Astrocyte of the cerebellum (primary cell): ENCODE results near the gene STK32C.

Experiments
- DNase-seq: peaks from one replicate; pipeline ENCODE4 v3.0.0-alpha.2; 2011; ENCODE audit warnings: low read depth
- H3K4me3 ChIP-seq: 2 replicates; pipeline ENCODE4 v1.5.1; 2011; ENCODE audit warnings: mild to moderate bottlenecking, low read depth, low read length, moderate library complexity
- in situ Hi-C: cut with HindIII; loops from 2 replicates; pipeline ENCODE4 v1.10.0; 2017; ENCODE audit warnings: low sequenced_read_pairs
- TF ChIP-seq, protein P1 (sequence below): IDR thresholded peaks from 2 replicates; pipeline ENCODE4 v1.5.1; 2012; ENCODE audit warnings: low read length, low read depth, moderate library complexity, mild to moderate bottlenecking; ENCODE audit errors: missing control alignments

The STK32C gene

GRCh38 chr10:132281915-132282666 is 25.7 kb downstream of the STK32C start:
- TF ChIP-seq, protein P1, sequence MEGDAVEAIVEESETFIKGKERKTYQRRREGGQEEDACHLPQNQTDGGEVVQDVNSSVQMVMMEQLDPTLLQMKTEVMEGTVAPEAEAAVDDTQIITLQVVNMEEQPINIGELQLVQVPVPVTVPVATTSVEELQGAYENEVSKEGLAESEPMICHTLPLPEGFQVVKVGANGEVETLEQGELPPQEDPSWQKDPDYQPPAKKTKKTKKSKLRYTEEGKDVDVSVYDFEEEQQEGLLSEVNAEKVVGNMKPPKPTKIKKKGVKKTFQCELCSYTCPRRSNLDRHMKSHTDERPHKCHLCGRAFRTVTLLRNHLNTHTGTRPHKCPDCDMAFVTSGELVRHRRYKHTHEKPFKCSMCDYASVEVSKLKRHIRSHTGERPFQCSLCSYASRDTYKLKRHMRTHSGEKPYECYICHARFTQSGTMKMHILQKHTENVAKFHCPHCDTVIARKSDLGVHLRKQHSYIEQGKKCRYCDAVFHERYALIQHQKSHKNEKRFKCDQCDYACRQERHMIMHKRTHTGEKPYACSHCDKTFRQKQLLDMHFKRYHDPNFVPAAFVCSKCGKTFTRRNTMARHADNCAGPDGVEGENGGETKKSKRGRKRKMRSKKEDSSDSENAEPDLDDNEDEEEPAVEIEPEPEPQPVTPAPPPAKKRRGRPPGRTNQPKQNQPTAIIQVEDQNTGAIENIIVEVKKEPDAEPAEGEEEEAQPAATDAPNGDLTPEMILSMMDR = no peak
- H3K4me3 ChIP-seq = no peak overlapping the region
- DNase-seq = no peak
- in situ Hi-C loops = no loop called here

GRCh38 chr10:132280646-132281074 is 27.1 kb downstream of the STK32C start:
- in situ Hi-C loops = no loop called here
- TF ChIP-seq, protein P1 = no peak
- no peak overlapping the region for H3K4me3 ChIP-seq
- DNase-seq = no peak

DNA sequence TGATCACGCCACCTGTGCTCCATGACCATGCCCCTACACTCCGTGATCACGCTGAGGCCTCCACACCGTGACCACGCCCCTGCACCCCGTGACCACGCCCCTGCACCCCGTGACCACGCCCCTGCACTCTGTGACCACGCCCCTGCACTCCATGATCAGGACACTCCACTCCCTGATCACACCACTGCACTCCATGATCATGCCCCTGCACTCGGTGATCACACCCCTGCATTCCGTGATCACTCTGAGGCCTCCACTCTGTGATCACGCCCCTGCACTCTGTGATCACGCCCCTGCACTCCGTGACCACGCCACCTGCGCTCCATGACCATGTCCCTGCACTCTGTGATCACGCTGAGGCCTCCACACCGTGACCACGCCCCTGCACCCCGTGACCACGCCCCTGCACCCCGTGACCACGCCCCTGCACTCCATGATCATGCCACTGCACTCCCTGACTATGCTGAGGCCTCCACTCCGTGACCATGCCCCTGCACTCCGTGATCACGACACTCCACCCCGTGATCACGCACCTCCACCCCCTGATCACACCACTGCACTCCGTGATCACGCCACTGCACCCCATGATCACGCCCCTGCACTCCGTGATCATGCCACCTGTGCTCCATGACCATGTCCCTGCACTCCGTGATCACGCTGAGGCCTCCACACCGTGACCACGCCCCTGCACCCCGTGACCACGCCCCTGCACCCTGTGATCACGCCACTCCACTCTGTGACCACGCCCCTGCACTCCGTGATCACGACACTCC is 27.7 kb downstream of the STK32C start:
- in situ Hi-C loops = loop anchor here (5.0 kb wide), 1 partner anchor 48 kb away; no protein-coding TSS in a partner anchor
- no peak for DNase-seq
- no peak overlapping the region for H3K4me3 ChIP-seq
- TF ChIP-seq, protein P1 = no peak

DNA sequence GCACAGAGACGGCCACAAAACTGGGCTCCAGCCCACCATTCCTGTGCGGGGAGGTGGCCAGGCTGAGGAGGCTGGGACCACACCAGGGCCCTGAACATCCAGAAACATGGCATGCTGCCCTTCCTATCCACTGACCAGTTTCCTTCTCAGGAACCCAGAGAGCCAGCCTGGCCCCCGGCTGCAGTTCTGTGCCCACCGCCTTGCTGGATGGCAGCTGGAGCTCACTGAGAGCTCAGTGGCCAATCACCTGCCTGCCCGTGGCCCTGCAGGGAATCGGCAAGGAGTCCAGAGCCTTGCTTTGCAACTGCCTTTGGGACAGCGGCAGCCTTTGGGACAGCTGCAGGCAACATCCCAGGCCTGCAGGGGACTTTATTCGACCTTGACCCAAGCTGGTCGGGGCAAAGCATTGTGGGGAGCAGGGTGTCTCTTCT is 30.4 kb downstream of the STK32C start:
- no peak overlapping the region for H3K4me3 ChIP-seq
- TF ChIP-seq, protein P1 = no peak
- in situ Hi-C loops = loop anchor here (5.0 kb wide), 1 partner anchor 45 kb away; no protein-coding TSS in a partner anchor
- no peak for DNase-seq

GRCh38 chr10:132276706-132277105 is 31.0 kb downstream of the STK32C start:
- in situ Hi-C loops = loop anchor here (5.0 kb wide), 1 partner anchor 44 kb away; no protein-coding TSS in a partner anchor
- no peak overlapping the region for H3K4me3 ChIP-seq
- TF ChIP-seq, protein P1 = no peak
- no peak for DNase-seq

- in situ Hi-C loops = loop anchor here (5.0 kb wide), 1 partner anchor 44 kb away; no protein-coding TSS in a partner anchor
- TF ChIP-seq, protein P1 = no peak
- no peak for DNase-seq
These were observed 31.5 kb downstream of the STK32C start for GRCh38 chr10:132276179-132276675.

More at GRCh38 chr10:132276179-132276675, 31.5 kb downstream of the STK32C start:
- H3K4me3 ChIP-seq = no peak overlapping the region
